ENCODE measurements around the gene SLCO1B3. TPM values are rescaled to one million over a fixed set of nuclear protein-coding genes. Genes with fewer than 3 reads are reported as not detected.

Gene SLCO1B3
- total RNA-seq, 1 donor from 2014 or later = 0.60 TPM

- DNase-seq = no peak
- Histone ChIP-seq H3K9me3 (replicated peaks) (peaks cover 4% of the 10 kb centered on the region), H3K27ac (replicated peaks) (no peak overlapping the region), H3K4me3 (no peak overlapping the region), H3K27me3 (ENCODE audit: low read depth) (no peaks in the 10 kb centered on the region), H3K4me1 (no peaks in the 10 kb centered on the region), H3K36me3 (no peaks in the 10 kb centered on the region)
- TF ChIP-seq CTCF (IDR thresholded peaks at IDR 0.05; ENCODE audit: borderline replicate concordance) = no peak
- intact Hi-C loops (cut with micrococcal nuclease) = no loop called here
Observed at GRCh38 chr12:20832911-20833310, 22.4 kb downstream of the SLCO1B3 start.

- DNase-seq = no peak
- H3K27ac ChIP-seq (replicated peaks) = no peak overlapping the region
- peaks cover 27% of the 10 kb centered on the region for H3K9me3 ChIP-seq (replicated peaks)
- no peak for TF ChIP-seq CTCF (IDR thresholded peaks at IDR 0.05; ENCODE audit: borderline replicate concordance)
- H3K36me3 ChIP-seq = no peaks in the 10 kb centered on the region
- intact Hi-C loops (cut with micrococcal nuclease) = no loop called here
- H3K4me1 ChIP-seq = no peaks in the 10 kb centered on the region
- no peaks in the 10 kb centered on the region for H3K27me3 ChIP-seq (ENCODE audit: low read depth)
- no peak overlapping the region for H3K4me3 ChIP-seq
Observed at GRCh38 chr12:20852649-20853048, 42.1 kb downstream of the SLCO1B3 start.

GRCh38 chr12:20863056-20863455 lies 52.6 kb downstream of the SLCO1B3 start:
- H3K27ac ChIP-seq (replicated peaks) = no peak overlapping the region
- no peak overlapping the region for H3K4me3 ChIP-seq
- no peaks in the 10 kb centered on the region for H3K9me3 ChIP-seq (replicated peaks)
- DNase-seq = no peak
- no peaks in the 10 kb centered on the region for H3K36me3 ChIP-seq
- no peaks in the 10 kb centered on the region for H3K27me3 ChIP-seq (ENCODE audit: low read depth)
- H3K4me1 ChIP-seq = no peaks in the 10 kb centered on the region
- no peak for TF ChIP-seq CTCF (IDR thresholded peaks at IDR 0.05; ENCODE audit: borderline replicate concordance)
- intact Hi-C loops (cut with micrococcal nuclease) = no loop called here

- DNase-seq = no peak
- intact Hi-C loops (cut with micrococcal nuclease) = no loop called here
Observed at GRCh38 chr12:20865873-20866272, 55.4 kb downstream of the SLCO1B3 start.

GRCh38 chr12:20868277-20868676 lies 57.8 kb downstream of the SLCO1B3 start:
- Histone ChIP-seq H3K9me3 (replicated peaks) (no peaks in the 10 kb centered on the region), H3K36me3 (no peaks in the 10 kb centered on the region), H3K27ac (replicated peaks) (no peak overlapping the region), H3K27me3 (ENCODE audit: low read depth) (no peaks in the 10 kb centered on the region), H3K4me1 (no peaks in the 10 kb centered on the region), H3K4me3 (no peak overlapping the region)
- intact Hi-C loops (cut with micrococcal nuclease) = no loop called here
- no peak for DNase-seq
- TF ChIP-seq CTCF (IDR thresholded peaks at IDR 0.05; ENCODE audit: borderline replicate concordance) = no peak

More at GRCh38 chr12:20865873-20866272, 55.4 kb downstream of the SLCO1B3 start:
- Histone ChIP-seq H3K9me3 (replicated peaks) (no peaks in the 10 kb centered on the region), H3K27me3 (ENCODE audit: low read depth) (no peaks in the 10 kb centered on the region), H3K36me3 (no peaks in the 10 kb centered on the region), H3K27ac (replicated peaks) (no peak overlapping the region), H3K4me1 (no peaks in the 10 kb centered on the region), H3K4me3 (no peak overlapping the region)
- TF ChIP-seq CTCF (IDR thresholded peaks at IDR 0.05; ENCODE audit: borderline replicate concordance) = no peak

- DNase-seq = no peak
- TF ChIP-seq CTCF (IDR thresholded peaks at IDR 0.05; ENCODE audit: borderline replicate concordance) = no peak
- Histone ChIP-seq H3K27me3 (ENCODE audit: low read depth) (no peaks in the 10 kb centered on the region), H3K36me3 (no peaks in the 10 kb centered on the region), H3K4me3 (no peak overlapping the region), H3K9me3 (replicated peaks) (peaks cover 11% of the 10 kb centered on the region), H3K27ac (replicated peaks) (no peak overlapping the region), H3K4me1 (peaks cover 8% of the 10 kb centered on the region)
- intact Hi-C loops (cut with micrococcal nuclease) = no loop called here
Observed at GRCh38 chr12:20883288-20883687, 72.8 kb downstream of the SLCO1B3 start.

All from left ventricle myocardium inferior (tissue), 1 donor.